Stomach smooth muscle (tissue), 2 donors: ENCODE data around the gene USP17L13.
"Not testable (repeated sequence)": the region's sequence is repeated elsewhere in the genome, so short reads cannot be mapped to it uniquely, and the experiment has no call there.

ENCODE experiments used
- H3K27ac ChIP-seq: one replicate; pipeline ENCODE4 v1.7.0; 2013; ENCODE audit warnings: mild to moderate bottlenecking, low read length, inconsistent platforms
- H3K27me3 ChIP-seq, 2 donors: one replicate each; pipeline ENCODE4 v1.7.0; 2013; ENCODE audit warnings: low read length in 2 of 2; ENCODE audit not compliant: insufficient read depth in 2 of 2, control insufficient read depth in 1 of 2
- H3K36me3 ChIP-seq, 2 donors: one replicate each; pipeline ENCODE4 v1.7.0; 2013; ENCODE audit warnings: low read length in 2 of 2; ENCODE audit not compliant: control insufficient read depth in 2 of 2, insufficient read depth in 2 of 2
- H3K4me1 ChIP-seq: one replicate; pipeline ENCODE4 v1.7.0; 2013; ENCODE audit warnings: low read length; ENCODE audit not compliant: control insufficient read depth, insufficient read depth
- H3K4me3 ChIP-seq, 2 donors: one replicate each; pipeline ENCODE4 v1.7.0; 2013; ENCODE audit warnings: low read length in 2 of 2
- H3K9ac ChIP-seq, 2 donors: one replicate each; pipeline ENCODE4 v1.7.0; 2013; ENCODE audit warnings: low read length in 2 of 2, mild to moderate bottlenecking in 1 of 2
- H3K9me3 ChIP-seq, 2 donors: one replicate each; pipeline ENCODE4 v1.7.0; 2013; ENCODE audit warnings: low read length in 2 of 2; ENCODE audit not compliant: control insufficient read depth in 2 of 2
- donor health status: healthy.
- donor health status: Pancreatic carcinoma.

USP17L13 gene

GRCh38 chr4:9253078-9253477, 28.4 kb downstream of the USP17L13 start, which contains the start of gene USP17L19:
Gene USP17L19, plus strand, starts transcription at chr4:9253378. Its CDS starts 0 bp downstream, at chr4:9253378.
- not testable (repeated sequence) for H3K27me3 ChIP-seq, H3K27ac ChIP-seq, H3K36me3 ChIP-seq, H3K9me3 ChIP-seq, H3K9ac ChIP-seq, H3K4me1 ChIP-seq, H3K4me3 ChIP-seq

GRCh38 chr4:9257824-9258223, 33.1 kb downstream of the USP17L13 start, which contains the start of gene USP17L20:
Gene USP17L20, plus strand, starts transcription at chr4:9258124. Its CDS starts 0 bp downstream, at chr4:9258124.
- not testable (repeated sequence) for H3K4me1 ChIP-seq, H3K4me3 ChIP-seq, H3K27ac ChIP-seq, H3K9me3 ChIP-seq, H3K36me3 ChIP-seq, H3K9ac ChIP-seq, H3K27me3 ChIP-seq

- H3K4me3 ChIP-seq, H3K36me3 ChIP-seq, H3K27ac ChIP-seq, H3K27me3 ChIP-seq, H3K9ac ChIP-seq, H3K4me1 ChIP-seq, H3K9me3 ChIP-seq: not testable (repeated sequence)
Measured at GRCh38 chr4:9262572-9262971, 37.9 kb downstream of the USP17L13 start, which contains the start of gene USP17L21. Gene USP17L21, plus strand, starts transcription at chr4:9262872. Its CDS starts 0 bp downstream, at chr4:9262872.

- not testable (repeated sequence) for H3K27ac ChIP-seq, H3K9ac ChIP-seq, H3K4me3 ChIP-seq, H3K4me1 ChIP-seq, H3K9me3 ChIP-seq, H3K27me3 ChIP-seq, H3K36me3 ChIP-seq
Measured at GRCh38 chr4:9267319-9267718, 42.6 kb downstream of the USP17L13 start, which contains the start of gene USP17L22. Gene USP17L22, plus strand, starts transcription at chr4:9267619. Its CDS starts 0 bp downstream, at chr4:9267619.

- not testable (repeated sequence) for H3K27ac ChIP-seq, H3K9ac ChIP-seq, H3K27me3 ChIP-seq, H3K9me3 ChIP-seq, H3K4me3 ChIP-seq, H3K36me3 ChIP-seq, H3K4me1 ChIP-seq
Measured at GRCh38 chr4:9271719-9272118, 47.0 kb downstream of the USP17L13 start.
